SK-N-SH (cell line): ENCODE data around the gene TUSC1. TPM values are rescaled to one million over a fixed set of nuclear protein-coding genes. Genes with fewer than 3 reads are reported as not detected.

Experiments
- CTCF ChIA-PET: fragments of 300-600, 350-600 bp; formaldehyde crosslinking; extraction: SDS; loops from one replicate; lab custom pipeline; 2021; lab: Yijun Ruan, JAX
- POLR2A ChIA-PET: fragments of 350-600 bp; sonication (Branson Sonifier 250); formaldehyde crosslinking; extraction: SDS; loops from one replicate; lab custom pipeline; 2020; ENCODE audit warnings: antibody characterized with exemption, inconsistent platforms; lab: Yijun Ruan, JAX
- DNase-seq: peaks from one replicate; pipeline ENCODE4 v3.0.0; 2012
- H2AFZ ChIP-seq: fragments of 200-600 bp; sonication (generic); 2 replicates; pipeline ENCODE4 v1.8.1; 2016; ENCODE audit warnings: antibody characterized with exemption, mild to moderate bottlenecking, low read depth
- H3F3A ChIP-seq: fragments of 200-600 bp; sonication (generic); replicated peaks from 2 replicates; pipeline ENCODE3; 2016; ENCODE audit warnings: antibody characterized with exemption, mild to moderate bottlenecking; ENCODE audit not compliant: insufficient read depth
- H3K27ac ChIP-seq, 2 experiments: fragments of 200-500 bp in 1 of 2; fragments of 200-600 bp in 1 of 2; sonication (Bioruptor generic) in 1 of 2; sonication (generic), shearing (Covaris generic) in 1 of 2; 2 replicates each; pipeline versions ENCODE4 v1.5.1 to v1.6.1; 2014 to 2016; ENCODE audit warnings: low read depth in 2 of 2, inconsistent platforms in 1 of 2, low read length in 1 of 2, mild to moderate bottlenecking in 1 of 2, mixed read lengths in 1 of 2
- H3K27me3 ChIP-seq: fragments of 200-600 bp; sonication (generic), shearing (Covaris generic); 2 replicates; pipeline ENCODE4 v1.6.1; 2016; ENCODE audit warnings: mixed run types; ENCODE audit not compliant: insufficient read depth
- H3K36me3 ChIP-seq, 2 experiments: fragments of 200-500 bp in 1 of 2; fragments of 200-600 bp in 1 of 2; sonication (Bioruptor generic) in 1 of 2; sonication (generic) in 1 of 2; replicated peaks in 1 of 2; 2 replicates each; pipeline versions ENCODE3 to v1.5.1; 2014 to 2016; ENCODE audit warnings: low read length in 1 of 2, mild to moderate bottlenecking in 1 of 2; ENCODE audit not compliant: insufficient read depth in 2 of 2, control insufficient read depth in 1 of 2
- H3K4me1 ChIP-seq, 2 experiments: fragments of 200-500 bp in 1 of 2; fragments of 200-600 bp in 1 of 2; sonication (Bioruptor generic) in 1 of 2; sonication (generic), shearing (Covaris generic) in 1 of 2; 2 replicates each; pipeline versions ENCODE4 v1.5.1 to v1.6.1; 2014 to 2016; ENCODE audit warnings: low read depth in 1 of 2, low read length in 1 of 2, mixed run types in 1 of 2; ENCODE audit not compliant: insufficient read depth in 2 of 2, control insufficient read depth in 1 of 2
- H3K4me2 ChIP-seq: fragments of 200-600 bp; sonication (generic), shearing (Covaris generic); 2 replicates; pipeline ENCODE4 v1.6.1; 2017; ENCODE audit warnings: mixed run types
- H3K4me3 ChIP-seq, 2 experiments: fragments of 200-500 bp in 1 of 2; fragments of 200-600 bp in 1 of 2; sonication (Bioruptor generic) in 1 of 2; sonication (generic), shearing (Covaris generic) in 1 of 2; 2 replicates each; pipeline versions ENCODE4 v1.5.1 to v1.8.1; 2014 to 2016; ENCODE audit warnings: low read depth in 2 of 2, inconsistent platforms in 1 of 2, low read length in 1 of 2, mild to moderate bottlenecking in 1 of 2, mixed read lengths in 1 of 2, moderate library complexity in 1 of 2
- H3K79me2 ChIP-seq: fragments of 200-600 bp; sonication (generic); 2 replicates; pipeline ENCODE4 v1.8.1; 2017; ENCODE audit warnings: mild to moderate bottlenecking; ENCODE audit not compliant: insufficient read depth
- H3K9ac ChIP-seq: fragments of 200-600 bp; sonication (generic); 2 replicates; pipeline ENCODE4 v1.6.1; 2017; ENCODE audit warnings: mixed run types
- H3K9me2 ChIP-seq: fragments of 200-600 bp; sonication (generic); 2 replicates; pipeline ENCODE4 v1.6.1; 2017; ENCODE audit warnings: mixed run types
- H3K9me3 ChIP-seq: fragments of 200-600 bp; sonication (generic); 2 replicates; pipeline ENCODE4 v1.6.1; 2017; ENCODE audit warnings: mixed run types, mild to moderate bottlenecking, moderate library complexity
- H4K20me1 ChIP-seq: fragments of 200-600 bp; sonication (generic); 2 replicates; pipeline ENCODE4 v1.6.1; 2017; ENCODE audit warnings: mild to moderate bottlenecking, mixed run types; ENCODE audit not compliant: insufficient read depth
- CTCF ChIP-seq: fragments of 200-600 bp; sonication (generic); IDR thresholded peaks from 2 replicates; pipeline ENCODE4 v1.6.1; 2017; ENCODE audit warnings: antibody characterized with exemption, mild to moderate bottlenecking, moderate library complexity
- ELF1 ChIP-seq: IDR thresholded peaks from 2 replicates; pipeline ENCODE4 v1.4.0; 2012
- FOSL2 ChIP-seq: IDR thresholded peaks from 2 replicates; pipeline ENCODE4 v1.4.0; 2012; ENCODE audit warnings: low read depth, mild to moderate bottlenecking, moderate library complexity, borderline replicate concordance
- POLR2AphosphoS5 ChIP-seq: IDR thresholded peaks from 2 replicates; pipeline ENCODE4 v1.6.1; 2012; ENCODE audit warnings: low read depth, low read length
- RAD21 ChIP-seq: IDR thresholded peaks from 2 replicates; pipeline ENCODE4 v1.6.1; 2012; ENCODE audit warnings: mild to moderate bottlenecking, low read length
- RXRA ChIP-seq: IDR thresholded peaks from 2 replicates; pipeline ENCODE4 v1.4.0; 2012; ENCODE audit warnings: low read depth, mild to moderate bottlenecking, borderline replicate concordance
- SIN3A ChIP-seq: IDR thresholded peaks from 2 replicates; pipeline ENCODE4 v1.6.1; 2012; ENCODE audit warnings: low read depth, mild to moderate bottlenecking, low read length, moderate library complexity, borderline replicate concordance
- TCF12 ChIP-seq: IDR thresholded peaks from 2 replicates; pipeline ENCODE4 v1.4.0; 2012
- TEAD4 ChIP-seq: IDR thresholded peaks from 2 replicates; pipeline ENCODE4 v1.4.0; 2012; ENCODE audit warnings: mild to moderate bottlenecking, borderline replicate concordance; ENCODE audit not compliant: insufficient read depth
- WGBS: methylation state at CpG from one replicate; pipeline ENCODE4 v1.1.6; 2017; ENCODE audit warnings: low lambda C conversion rate; 5-methylcytosine and 5-hydroxymethylcytosine counted together
- polyA plus RNA-seq, 3 experiments: library from polyadenylated mRNA; depleted of rRNA; stranded (reverse); fragments of >200 nt; gene quantifications; 2 replicates each; pipeline ENCODE4 v1.2.3, GENCODE V29; 2012

The TUSC1 gene
- polyA plus RNA-seq, 1 of the 3 experiments (the other 2 are of a cell fraction): 9.1 TPM

GRCh38 chr9:25629231-25629630 is 49.0 kb downstream of the TUSC1 start:
- CTCF ChIA-PET: no interaction called here
- Histone ChIP-seq H3K9me2 (no peaks in the 10 kb centered on the region), H3F3A (no peaks in the 10 kb centered on the region), H3K36me3 (no peaks in the 10 kb centered on the region), H3K79me2 (no peaks in the 10 kb centered on the region), H3K4me3 (no peak overlapping the region), H3K4me2 (no peak overlapping the region), H3K27ac (no peak overlapping the region), H2AFZ (no peak overlapping the region), H3K27me3 (no peaks in the 10 kb centered on the region), H3K9ac (no peak overlapping the region), H4K20me1 (no peaks in the 10 kb centered on the region), H3K4me1 (no peaks in the 10 kb centered on the region), H3K9me3 (no peaks in the 10 kb centered on the region)
- POLR2A ChIA-PET: no interaction called here
- TF ChIP-seq RAD21: no peak
- TF ChIP-seq CTCF: no peak
- no peak for TF ChIP-seq TEAD4
- no peak for TF ChIP-seq SIN3A
- no peak for TF ChIP-seq FOSL2
- no peak for TF ChIP-seq ELF1
- TF ChIP-seq POLR2AphosphoS5: no peak
- no peak for TF ChIP-seq RXRA
- TF ChIP-seq TCF12: no peak
- 35% methylated on average over 3 of the region's 3 CpGs for WGBS
- no peak for DNase-seq
